Amniotic stem cell (primary cell): ENCODE data around the gene DAAM1.

Experiments
- DNase-seq: peaks from one replicate; lab custom pipeline; 2025; lab: John Stamatoyannopoulos, UW

The DAAM1 gene

GRCh38 chr14:59292028-59292427, 103.6 kb downstream of the DAAM1 start:
- no peak for DNase-seq

DNA sequence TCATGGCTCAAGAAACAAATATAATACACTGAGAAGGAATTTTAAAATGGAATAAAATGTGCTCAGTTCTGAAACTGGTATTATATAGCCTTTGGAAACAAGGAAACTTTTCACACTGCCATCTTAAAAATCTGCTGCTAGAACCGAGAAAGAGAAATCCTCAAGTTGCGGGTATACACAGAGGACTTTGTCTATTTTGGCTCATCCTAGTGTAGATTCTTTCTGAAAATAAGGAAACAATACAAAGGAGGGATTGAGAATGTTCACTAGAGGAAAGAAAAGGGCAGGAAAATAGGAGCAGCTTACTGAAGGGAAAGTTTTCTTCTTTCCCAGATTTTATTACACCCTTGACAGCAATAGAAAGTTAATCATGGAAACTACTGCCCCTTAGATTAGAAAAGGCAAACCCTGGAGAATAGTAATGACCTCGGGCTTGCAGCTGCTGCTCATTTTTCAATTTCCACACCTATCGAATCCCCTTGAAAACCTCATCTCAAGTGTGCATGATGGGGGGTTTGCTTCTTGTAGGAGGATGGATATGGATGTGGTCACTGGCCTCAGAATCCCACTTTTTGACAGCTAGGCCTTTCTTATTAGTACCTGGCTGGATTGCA, 104.6 kb downstream of the DAAM1 start:
- no peak for DNase-seq

DNA sequence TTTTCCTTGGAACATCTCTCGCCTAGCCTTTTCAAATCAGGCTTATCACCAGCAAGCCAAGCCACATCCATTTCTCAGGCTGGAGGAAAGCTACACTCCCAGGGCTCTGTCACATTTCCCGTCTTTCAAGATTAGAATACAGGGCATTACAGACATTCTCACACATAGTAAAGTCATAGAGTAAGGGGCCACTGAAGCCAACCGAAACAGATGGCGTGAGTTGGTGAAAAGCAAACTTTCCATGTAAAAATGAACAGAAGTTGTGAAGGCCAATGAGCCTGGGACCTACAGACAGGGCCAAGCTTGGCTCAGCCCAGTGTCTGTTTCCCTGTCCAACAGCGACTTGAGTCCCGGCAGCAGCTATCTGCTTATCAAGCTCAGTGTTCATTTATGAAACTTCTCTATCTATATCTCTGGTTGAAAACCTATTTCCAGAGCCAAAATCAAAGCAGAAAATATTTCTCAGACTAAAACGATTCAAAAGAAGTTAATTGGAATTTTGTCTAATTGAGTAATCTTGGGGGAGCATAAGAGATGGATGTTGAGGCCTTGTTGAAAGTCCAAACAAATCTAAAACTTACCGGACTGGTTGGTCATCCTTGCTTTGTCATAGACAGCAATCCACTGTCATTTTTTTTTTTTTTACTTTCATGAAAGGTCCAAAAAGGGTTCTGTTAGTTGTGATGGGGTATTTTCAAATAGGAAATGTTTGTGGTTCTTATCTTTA, 105.6 kb downstream of the DAAM1 start:
- no peak for DNase-seq

DNA sequence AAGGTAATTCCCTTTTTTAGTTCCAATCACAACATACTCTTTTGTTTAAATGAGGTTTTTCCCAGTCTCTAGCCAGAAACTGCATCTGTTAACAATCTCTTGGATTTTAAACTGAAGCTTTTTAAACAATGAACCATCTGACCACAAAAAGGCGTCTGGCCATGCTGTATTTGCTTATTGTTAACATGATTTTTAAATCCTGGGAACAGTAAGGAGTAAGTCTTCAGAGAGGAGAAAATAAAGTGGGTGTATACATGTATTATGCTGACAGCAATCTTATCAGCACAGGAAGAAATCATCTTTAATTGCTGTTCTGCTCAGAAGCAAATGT, 106.2 kb downstream of the DAAM1 start:
- DNase-seq, result no peak

- no peak for DNase-seq
Observed at GRCh38 chr14:59295951-59296350, 107.5 kb downstream of the DAAM1 start.

GRCh38 chr14:59296508-59296907, 108.0 kb downstream of the DAAM1 start:
- DNase-seq, result no peak

GRCh38 chr14:59297071-59297776, 108.8 kb downstream of the DAAM1 start:
- DNase-seq, result no peak

GRCh38 chr14:59299731-59300130, 111.3 kb downstream of the DAAM1 start:
- DNase-seq, result no peak

GRCh38 chr14:59301354-59301753, 112.9 kb downstream of the DAAM1 start:
- no peak for DNase-seq

DNA sequence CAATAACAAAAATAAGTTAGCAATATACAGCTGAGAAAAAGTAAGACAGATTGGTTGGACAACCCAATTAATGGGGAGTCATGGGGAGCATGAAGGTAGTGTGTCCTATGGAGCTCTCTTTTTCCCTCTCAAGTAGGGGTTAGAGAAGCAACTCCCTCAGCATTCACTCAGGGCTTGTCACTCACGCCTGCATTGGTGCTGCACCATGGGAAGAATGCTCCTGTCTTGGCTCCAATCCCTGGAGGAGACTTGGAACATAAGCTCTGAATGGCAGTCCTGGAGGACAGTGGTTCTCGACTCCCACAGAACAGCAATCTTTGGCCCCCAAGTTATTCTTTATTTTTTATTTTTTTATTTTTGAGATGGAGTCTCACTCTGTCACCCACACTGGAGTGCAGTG, 113.8 kb downstream of the DAAM1 start:
- no peak for DNase-seq

- DNase-seq, result no peak
Observed at GRCh38 chr14:59303216-59303615, 114.7 kb downstream of the DAAM1 start.

DNA sequence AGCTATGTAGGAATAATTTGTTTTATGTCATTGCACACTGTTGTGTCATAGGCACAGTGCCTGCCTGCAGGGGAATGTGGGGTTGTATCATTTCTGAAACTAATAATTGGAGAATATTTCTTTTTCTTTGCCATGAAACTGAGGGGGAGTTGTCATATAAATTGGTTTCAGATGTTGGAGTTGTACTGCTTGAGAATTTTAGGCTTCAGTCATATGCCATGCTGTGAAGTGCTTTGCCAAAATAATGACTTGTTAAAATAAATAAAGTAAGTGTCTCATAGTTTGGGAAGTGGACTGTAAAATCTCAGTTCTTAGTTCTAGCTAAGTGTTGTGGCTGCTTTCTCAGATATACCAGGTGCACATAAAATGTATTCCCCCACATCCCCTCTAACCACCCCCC, 116.8 kb downstream of the DAAM1 start:
- no peak for DNase-seq

GRCh38 chr14:59305836-59306555, 117.5 kb downstream of the DAAM1 start:
- no peak for DNase-seq

DNA sequence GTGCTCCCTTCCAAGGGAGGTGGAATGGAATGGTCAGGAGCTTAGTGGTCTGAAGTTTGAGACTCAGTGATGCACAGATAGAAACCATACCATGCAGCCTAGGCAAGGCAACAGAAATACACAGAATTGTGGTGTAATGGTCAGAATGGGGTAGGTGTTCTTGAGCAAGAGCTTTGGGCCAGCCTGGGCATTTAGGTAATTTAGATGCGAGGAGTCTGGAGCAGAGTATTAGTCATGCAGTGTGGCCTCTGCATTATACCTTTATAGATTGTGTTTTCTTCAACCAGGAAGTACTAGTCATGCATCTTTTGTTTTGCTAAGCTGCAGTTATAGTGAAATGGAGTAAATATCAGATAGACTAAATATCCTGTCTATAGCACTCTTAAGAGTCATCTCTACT, 118.3 kb downstream of the DAAM1 start:
- DNase-seq, result no peak

GRCh38 chr14:59308086-59308485, 119.6 kb downstream of the DAAM1 start:
- DNase-seq, result no peak

- DNase-seq, result no peak
Observed at GRCh38 chr14:59308673-59309072, 120.2 kb downstream of the DAAM1 start.

DNA sequence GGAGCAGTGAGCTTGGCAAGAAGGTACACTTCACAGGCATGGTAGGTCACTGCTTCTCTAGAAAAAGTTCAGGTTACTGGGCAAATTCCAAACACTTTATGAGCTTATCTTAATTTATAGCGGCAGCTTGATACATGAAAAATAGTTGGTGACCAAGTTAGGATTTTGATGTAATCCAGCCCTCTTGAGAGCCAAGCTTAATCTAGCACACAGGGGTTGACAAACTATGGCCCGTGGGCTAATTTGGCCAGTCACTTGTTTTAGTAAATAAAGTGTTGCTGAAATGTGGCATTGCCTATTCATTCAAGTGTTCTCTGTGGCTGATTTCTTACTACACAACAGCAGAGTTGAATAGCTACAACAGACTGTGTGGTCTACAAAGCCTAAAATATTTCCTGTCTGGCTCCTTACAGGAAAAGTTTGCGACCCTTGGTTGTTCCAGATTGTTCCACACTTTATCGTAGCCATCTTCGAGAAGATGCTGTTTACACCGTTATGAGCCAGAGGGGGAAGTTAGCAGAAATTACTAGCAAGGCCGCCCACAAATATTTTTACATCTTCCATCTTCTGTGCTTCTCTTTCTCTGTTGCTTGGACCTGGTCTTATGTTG, 120.9 kb downstream of the DAAM1 start:
- DNase-seq, result no peak

DNA sequence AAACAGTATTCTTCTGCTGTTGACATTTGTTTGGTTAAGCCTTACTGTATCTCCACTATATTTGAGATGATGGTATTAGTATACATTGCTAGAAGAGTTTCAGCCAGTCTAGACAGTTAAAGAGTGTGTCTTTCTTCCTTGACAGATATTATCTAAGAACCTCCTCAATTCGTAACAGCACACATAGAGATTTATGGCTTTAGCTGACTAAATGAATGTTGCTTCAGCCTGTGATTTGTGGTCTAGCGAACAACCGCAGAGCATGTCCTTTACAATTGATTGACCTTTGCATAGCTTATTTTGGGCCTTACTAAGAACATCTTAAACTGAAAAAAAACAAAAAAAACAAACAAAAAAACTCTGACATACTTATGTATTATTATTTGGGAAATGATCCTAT, 122.2 kb downstream of the DAAM1 start:
- no peak for DNase-seq

DNA sequence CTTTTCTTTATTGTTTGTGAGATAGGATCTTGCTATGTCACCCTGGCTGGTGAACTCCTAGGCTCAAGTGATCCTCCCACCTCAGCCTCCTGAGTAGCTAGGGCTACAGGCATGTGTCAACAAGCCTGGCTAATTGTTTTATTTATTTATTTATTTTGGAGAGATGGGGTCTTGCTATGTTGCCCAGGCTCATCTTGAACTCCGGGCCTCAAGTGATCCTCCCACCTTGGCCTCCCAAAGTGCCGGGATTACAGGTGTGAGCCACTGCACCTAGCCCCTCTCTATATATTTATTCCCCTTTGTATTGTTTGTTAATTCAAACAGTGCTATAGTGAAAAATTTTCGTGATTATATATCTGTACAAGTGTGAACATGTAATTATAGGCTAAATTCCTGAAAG, 123.3 kb downstream of the DAAM1 start:
- DNase-seq, result no peak

GRCh38 chr14:59313144-59313651, 124.7 kb downstream of the DAAM1 start:
- DNase-seq, result no peak

DNA sequence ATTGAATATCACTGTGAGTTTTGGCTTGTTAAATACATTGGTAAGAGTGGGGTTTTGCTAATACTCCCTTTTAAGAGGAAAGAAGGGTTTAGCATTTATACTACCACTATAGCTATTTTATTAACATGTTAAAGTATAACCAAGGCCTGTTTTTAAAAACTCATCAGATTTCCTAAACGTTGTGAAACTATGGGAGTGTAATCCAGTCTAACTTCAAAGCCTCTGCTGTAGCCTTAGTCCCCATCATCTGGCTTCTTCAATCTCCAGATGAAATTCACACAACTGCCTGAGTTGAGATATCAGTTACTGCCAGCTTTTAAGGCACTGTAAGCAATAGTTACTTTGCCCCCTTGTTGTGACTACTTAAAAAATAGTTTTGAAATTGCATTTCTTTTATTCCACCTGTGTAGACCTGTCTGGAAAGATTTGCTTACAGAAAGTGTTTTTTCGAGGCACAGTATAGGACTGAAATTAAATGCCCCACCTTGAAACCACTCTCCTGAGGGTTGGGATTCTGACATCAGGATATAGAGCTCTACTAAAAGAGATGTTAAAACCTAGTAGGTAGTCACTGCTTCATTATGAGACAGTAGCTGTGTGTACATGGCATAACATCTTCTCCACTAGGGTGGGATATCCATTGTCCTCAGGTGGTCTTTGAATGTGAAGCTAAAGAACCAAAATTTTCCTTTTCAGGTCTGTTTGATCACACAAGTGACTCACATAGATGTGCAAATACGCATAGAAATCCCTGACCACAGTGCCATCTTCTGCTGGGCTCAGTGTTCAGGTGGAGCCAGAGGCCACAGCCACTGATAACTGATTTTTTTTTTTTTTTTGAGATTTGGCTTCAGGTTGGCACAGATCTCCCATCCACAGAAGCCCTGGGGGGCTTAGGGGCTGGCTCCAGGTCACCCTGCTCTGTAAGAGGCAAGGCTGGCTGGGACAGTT, 125.5 kb downstream of the DAAM1 start:
- no peak for DNase-seq
